OCI-M2 (cell line): ENCODE data around the gene TBCEL.
"Not testable (repeated sequence)": the region's sequence is repeated elsewhere in the genome, so short reads cannot be mapped to it uniquely, and the experiment has no call there.

Experiments
- DNase-seq: peaks from one replicate; lab custom pipeline; 2025; ENCODE audit not compliant: unreplicated experiment; lab: John Stamatoyannopoulos, UW

Gene TBCEL

GRCh38 chr11:121024989-121025388 lies 1.1 kb downstream of the TBCEL start:
- DNase-seq, result no peak

GRCh38 chr11:121029153-121029552 lies 5.3 kb downstream of the TBCEL start:
- DNase-seq, result no peak

- no peak for DNase-seq
Measured at GRCh38 chr11:121029813-121030445, 6.0 kb downstream of the TBCEL start.

DNA sequence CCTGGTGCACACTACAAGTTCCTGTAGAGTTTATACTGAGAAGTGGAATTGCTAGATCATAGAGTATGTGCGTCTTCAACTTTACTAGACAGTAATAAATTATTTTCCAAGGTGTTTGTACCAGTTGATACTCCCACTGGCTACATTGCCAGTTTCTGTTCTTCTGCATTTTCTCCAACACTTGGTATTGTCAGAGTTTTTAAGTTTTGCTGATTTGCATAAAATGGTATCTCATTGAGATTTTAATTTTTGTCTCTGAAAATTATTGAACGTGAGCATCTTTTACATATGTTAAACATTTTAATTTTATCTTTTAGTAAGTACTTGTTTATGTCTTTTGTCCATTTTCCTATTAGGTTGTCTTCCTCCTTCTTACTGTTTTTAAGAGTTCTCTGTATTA lies 7.3 kb downstream of the TBCEL start:
- DNase-seq, result no peak

GRCh38 chr11:121031648-121032047 lies 7.7 kb downstream of the TBCEL start:
- DNase-seq, result not testable (repeated sequence)

DNA sequence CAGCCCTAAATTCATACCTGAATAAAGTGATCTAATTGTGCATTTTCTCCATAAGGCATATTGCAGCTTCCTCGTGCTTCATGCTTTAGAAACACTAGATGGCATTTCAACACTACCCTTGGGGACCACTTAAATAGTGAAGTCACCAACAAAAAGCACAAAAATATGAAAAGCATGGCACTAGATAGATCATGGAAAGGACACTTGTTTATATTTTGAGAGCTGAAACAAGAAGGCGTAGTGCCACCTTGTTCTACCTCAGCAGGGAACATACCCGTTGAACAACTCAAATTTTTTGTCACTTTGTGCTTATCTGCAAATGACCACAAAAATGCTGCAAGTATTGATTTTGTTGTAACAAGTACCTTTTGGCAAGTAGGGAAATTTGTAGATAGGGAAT lies 8.6 kb downstream of the TBCEL start:
- DNase-seq, result no peak

DNA sequence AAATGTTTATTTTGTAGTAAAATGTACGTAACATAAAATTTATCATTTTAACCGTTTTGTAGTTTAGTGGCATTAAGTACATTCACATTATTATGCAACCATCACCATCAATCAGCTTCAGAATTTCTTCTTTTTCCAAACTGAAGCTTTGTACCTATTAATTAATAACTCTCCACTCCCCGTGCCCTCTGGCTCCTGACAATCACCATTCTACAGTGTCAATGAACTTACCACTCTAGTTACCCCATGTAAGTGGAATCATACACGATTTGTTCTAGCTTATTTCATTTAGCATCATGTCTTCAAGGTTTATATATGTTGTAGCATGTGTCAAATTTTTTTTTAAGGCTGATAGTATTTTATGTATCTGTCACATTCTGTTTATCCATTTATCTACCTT lies 9.7 kb downstream of the TBCEL start:
- DNase-seq, result no peak

DNA sequence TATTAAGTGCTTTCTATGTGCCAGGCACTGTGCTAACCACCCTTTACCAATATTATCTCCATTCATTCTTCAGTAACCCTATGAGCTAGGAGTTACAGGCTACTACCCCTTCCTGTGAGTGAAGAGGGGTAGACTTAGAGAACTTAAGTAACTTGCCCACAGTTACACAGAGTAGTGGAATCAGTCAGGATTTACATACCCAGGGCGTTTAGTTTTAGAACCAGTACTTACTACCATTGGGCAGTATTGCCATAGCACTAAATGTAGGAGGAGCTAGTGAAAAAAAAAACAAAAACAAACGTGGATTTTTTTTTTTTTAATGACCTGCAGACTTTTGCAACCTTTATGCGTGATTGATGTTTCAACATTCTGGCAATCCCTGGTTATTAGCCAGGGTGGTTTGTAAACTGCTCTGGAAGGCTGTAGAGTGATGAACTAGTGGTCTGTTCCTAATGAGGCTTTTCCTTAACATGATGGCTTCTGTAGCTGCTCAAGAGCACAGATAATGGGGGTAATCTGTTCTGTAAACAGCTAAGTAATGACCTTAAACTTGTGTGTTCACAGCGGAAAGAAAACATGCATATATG lies 11.4 kb downstream of the TBCEL start:
- no peak for DNase-seq

DNA sequence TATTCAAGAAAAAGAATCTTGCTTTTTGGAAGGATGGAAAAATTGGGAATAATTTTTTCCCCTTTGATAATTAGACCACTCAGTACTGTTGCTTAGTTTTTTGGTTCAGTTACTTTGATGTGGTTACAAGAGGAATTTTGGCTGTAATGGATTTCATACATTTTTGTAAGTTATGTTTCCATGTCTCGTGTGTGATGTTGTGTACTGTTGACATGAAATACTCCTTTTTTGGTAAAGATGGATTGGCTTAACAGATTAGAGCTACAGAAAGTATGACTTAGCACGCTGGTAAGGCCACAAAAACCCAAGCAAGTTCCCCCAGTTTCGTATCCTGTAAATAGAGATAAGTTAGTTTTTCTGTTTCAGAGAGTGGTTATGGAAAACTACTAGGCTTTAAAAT lies 11.9 kb downstream of the TBCEL start:
- DNase-seq, result no peak

- DNase-seq, result no peak
Measured at GRCh38 chr11:121037016-121037415, 13.1 kb downstream of the TBCEL start.

DNA sequence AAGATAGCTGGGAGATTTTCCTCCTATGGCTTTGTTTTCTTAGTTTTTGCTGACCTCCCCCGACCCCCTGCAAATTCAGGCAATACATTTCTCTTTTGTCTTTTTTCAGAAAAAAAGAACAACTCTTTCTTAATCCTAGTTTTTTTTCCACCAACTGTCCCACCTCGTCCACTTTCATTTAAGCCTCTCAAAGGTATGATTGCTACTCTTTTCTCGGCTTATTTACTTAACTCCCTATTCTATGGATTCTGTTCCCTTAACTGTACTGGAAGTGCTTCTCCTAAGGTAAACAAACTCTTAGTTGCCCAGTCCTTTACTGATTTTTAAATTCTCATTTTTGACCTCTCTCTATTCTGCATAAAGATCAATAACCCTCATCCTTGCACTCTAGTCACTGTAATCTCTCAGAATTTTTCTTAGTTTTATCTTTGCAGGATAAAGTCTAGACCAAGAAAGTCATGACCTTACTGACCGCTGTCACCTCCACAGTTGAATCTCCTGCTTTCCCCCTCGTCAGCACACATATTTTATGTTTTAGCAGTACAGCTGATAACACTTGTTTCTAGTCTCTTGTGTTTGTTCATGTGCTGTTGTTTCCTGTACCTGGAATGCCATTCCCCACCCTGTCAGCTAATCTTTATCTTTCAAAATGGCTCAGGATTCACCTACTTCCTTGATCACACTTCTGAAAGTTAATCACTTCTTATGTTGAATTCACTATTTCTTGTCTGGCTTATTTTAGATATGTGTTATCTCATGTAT lies 14.9 kb downstream of the TBCEL start:
- DNase-seq, result no peak

DNA sequence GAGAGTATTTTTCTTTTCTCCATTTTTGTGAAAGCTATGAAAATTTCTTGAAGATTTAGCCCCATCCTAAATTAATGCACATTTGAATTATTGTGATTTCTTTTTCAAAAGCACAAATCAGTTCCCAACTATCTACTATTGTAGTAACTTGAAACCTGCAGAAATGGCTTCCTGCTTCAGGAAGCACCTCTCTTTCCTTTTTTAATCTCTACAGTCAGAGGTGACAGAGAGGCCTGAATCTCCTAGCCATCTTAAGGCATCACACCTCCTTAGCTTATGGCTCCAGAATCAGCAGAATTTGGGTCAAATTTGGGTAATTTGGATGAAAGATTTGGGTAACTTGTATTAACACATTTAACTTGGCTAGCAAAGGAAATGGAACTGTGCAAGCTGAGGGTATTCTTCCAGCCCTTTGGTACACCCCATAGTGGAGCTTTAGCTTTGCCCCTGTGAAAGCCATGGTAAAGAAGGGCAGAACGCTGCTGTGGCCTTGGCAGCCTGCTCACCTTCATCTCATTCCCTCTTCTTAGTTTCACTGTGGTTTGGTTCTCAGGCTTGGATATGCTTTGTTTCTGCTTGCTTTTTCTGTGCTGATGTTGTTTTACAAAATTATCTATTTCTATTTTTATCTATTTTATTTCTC lies 16.2 kb downstream of the TBCEL start:
- DNase-seq, result no peak

DNA sequence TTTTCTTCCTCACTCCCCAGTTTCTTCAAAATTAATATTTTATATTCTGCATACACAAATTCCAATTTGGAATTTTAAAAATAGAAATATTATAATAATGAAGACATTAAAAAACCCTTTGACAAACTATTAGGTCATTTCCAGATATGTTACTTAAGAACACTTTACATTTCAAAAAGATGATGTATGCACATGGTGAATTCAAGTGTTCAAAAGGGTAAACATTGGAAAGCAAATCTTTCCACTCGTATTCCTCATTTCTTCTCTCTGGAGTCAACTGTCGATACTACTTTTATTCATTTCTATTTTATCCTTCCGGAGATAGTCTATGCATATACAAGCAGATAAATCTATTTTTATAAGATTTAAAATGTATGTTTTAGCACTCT lies 16.7 kb downstream of the TBCEL start:
- no peak for DNase-seq

GRCh38 chr11:121041072-121041471 lies 17.2 kb downstream of the TBCEL start:
- DNase-seq, result no peak

DNA sequence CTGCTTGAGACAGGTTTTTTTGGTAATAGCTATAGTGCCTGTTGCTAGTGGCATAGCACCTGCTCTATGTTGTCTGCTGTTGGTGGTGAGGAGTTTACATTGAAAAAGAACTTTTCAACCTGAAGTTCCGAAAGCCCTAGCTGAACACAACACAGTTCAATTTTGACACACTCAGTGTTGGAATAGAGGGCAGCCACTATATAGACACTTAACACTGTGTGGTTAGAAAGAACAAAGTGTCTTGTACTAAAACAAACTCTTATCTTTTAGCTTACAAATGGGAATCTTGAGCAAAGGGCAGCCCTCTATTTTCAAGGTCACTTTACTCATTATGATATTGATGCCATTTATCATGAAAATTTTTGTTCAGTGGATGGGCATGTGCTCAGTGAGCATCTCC lies 18.4 kb downstream of the TBCEL start:
- no peak for DNase-seq

- DNase-seq, result no peak
Measured at GRCh38 chr11:121047926-121048325, 24.0 kb downstream of the TBCEL start.

- DNase-seq, result no peak
Measured at GRCh38 chr11:121048464-121049233, 24.7 kb downstream of the TBCEL start.

DNA sequence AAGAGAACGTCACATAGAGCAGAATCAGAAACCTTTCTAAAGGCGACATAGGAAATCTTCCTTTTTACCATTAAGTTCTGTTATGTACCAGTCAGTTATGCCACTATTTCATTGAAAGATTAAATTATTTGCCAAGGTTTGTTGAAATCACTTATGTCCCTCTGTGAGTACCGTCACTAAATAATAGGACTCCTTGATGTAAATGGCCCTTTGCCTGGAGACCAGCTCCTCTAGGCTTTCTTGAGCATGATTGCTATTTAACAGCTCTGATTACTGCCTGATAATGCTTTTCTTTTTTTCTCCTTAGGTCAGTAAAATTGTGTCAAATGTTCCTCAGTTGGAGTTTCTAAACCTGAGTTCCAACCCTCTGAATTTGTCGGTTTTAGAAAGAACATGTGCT lies 29.3 kb downstream of the TBCEL start:
- no peak for DNase-seq

DNA sequence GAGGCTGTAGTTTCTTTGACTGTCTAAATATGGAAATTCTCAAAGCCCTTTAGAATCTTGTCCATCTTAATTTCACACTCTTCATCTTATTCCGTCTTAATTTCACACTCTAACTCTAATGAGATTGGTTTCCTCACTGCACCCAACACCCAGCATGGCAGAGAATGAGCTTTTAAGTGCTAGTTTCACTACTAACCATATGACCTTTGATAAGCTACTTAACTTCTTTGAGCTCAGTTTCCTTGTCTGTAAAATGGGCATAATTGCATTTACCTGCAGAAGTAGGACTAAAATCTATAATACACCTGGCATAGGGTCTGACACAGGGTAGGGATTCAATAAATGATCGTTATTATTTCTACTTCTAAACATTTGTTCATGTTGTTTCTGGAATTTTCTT lies 30.4 kb downstream of the TBCEL start:
- DNase-seq, result no peak

- DNase-seq, result no peak
Measured at GRCh38 chr11:121055076-121055475, 31.2 kb downstream of the TBCEL start.

DNA sequence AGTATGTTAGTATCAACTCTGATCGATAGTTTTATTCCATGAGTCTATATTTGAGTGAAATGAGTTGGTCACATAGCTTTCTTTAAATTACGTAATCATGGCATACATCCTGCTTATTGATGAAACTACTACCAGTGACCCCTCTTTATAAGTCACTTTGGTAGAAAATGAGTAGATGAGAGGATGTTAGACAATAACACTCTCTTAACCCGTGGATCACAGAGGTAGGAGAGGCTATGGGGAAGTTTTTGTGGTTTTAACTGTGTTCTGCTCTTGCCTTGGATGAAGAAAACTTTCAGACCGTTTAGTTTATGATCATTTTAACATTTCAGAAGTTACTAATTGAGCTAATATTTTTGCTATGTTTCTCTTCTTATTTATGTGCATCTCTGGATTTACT lies 34.0 kb downstream of the TBCEL start:
- no peak for DNase-seq
